ENCODE data around the gene CFTR.

DNA sequence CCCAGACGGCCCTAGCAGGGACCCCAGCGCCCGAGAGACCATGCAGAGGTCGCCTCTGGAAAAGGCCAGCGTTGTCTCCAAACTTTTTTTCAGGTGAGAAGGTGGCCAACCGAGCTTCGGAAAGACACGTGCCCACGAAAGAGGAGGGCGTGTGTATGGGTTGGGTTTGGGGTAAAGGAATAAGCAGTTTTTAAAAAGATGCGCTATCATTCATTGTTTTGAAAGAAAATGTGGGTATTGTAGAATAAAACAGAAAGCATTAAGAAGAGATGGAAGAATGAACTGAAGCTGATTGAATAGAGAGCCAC is 184 bp downstream of the CFTR start:
- TF ChIP-seq, protein P1, sequence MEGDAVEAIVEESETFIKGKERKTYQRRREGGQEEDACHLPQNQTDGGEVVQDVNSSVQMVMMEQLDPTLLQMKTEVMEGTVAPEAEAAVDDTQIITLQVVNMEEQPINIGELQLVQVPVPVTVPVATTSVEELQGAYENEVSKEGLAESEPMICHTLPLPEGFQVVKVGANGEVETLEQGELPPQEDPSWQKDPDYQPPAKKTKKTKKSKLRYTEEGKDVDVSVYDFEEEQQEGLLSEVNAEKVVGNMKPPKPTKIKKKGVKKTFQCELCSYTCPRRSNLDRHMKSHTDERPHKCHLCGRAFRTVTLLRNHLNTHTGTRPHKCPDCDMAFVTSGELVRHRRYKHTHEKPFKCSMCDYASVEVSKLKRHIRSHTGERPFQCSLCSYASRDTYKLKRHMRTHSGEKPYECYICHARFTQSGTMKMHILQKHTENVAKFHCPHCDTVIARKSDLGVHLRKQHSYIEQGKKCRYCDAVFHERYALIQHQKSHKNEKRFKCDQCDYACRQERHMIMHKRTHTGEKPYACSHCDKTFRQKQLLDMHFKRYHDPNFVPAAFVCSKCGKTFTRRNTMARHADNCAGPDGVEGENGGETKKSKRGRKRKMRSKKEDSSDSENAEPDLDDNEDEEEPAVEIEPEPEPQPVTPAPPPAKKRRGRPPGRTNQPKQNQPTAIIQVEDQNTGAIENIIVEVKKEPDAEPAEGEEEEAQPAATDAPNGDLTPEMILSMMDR (IDR thresholded peaks at IDR 0.05; ENCODE audit: borderline replicate concordance, extremely low read depth, low read length, poor library complexity, severe bottlenecking), result no peak
- no peak for TF ChIP-seq EZH2 (IDR thresholded peaks at IDR 0.05; ENCODE audit: borderline replicate concordance, low read depth, low read length, severe bottlenecking)

Measured in DND-41 (cell line).